GM19397 (cell line): ENCODE data around the gene ANGPTL8.
A peak's percentile ranks its signal among the peaks of the same experiment; 100 is the strongest.

ENCODE experiments used
- ATAC-seq: cut with Tn5 transposase; IDR thresholded peaks from one replicate; pipeline ENCODE4 v1.9.1; 2021; ENCODE audit warnings: mild to moderate bottlenecking, moderate library complexity; ENCODE audit not compliant: unreplicated experiment

The ANGPTL8 gene

GRCh38 chr19:11234486-11235075 lies 4.8 kb upstream of the ANGPTL8 start:
- no peak for ATAC-seq

GRCh38 chr19:11236324-11237301 lies 2.8 kb upstream of the ANGPTL8 start:
- ATAC-seq, result no peak

- ATAC-seq, result no peak
These were observed 2.1 kb upstream of the ANGPTL8 start for GRCh38 chr19:11237321-11237720.

- ATAC-seq, result no peak
These were observed 1.4 kb upstream of the ANGPTL8 start for GRCh38 chr19:11238041-11238440.

GRCh38 chr19:11238781-11239376 lies 540 bp upstream of the ANGPTL8 start:
- ATAC-seq, result no peak

- ATAC-seq, result no peak
These were observed 607 bp downstream of the ANGPTL8 start for GRCh38 chr19:11240008-11240444.

GRCh38 chr19:11242025-11242424 lies 2.6 kb downstream of the ANGPTL8 start:
- no peak for ATAC-seq

- peak; percentile 58 for ATAC-seq
These were observed 3.7 kb downstream of the ANGPTL8 start for GRCh38 chr19:11242864-11243797.

GRCh38 chr19:11243798-11244169 lies 4.4 kb downstream of the ANGPTL8 start:
- no peak for ATAC-seq

GRCh38 chr19:11244846-11245589 lies 5.6 kb downstream of the ANGPTL8 start:
- no peak for ATAC-seq

GRCh38 chr19:11246941-11247340 lies 7.5 kb downstream of the ANGPTL8 start:
- no peak for ATAC-seq

GRCh38 chr19:11247391-11247790 lies 8.0 kb downstream of the ANGPTL8 start:
- no peak for ATAC-seq

- ATAC-seq, result no peak
These were observed 8.5 kb downstream of the ANGPTL8 start for GRCh38 chr19:11247934-11248333.

GRCh38 chr19:11248852-11249251 lies 9.4 kb downstream of the ANGPTL8 start:
- ATAC-seq, result no peak

- no peak for ATAC-seq
These were observed 11.8 kb downstream of the ANGPTL8 start for GRCh38 chr19:11251217-11251616.

GRCh38 chr19:11251650-11252314 lies 12.4 kb downstream of the ANGPTL8 start:
- no peak for ATAC-seq

- no peak for ATAC-seq
These were observed 13.4 kb downstream of the ANGPTL8 start for GRCh38 chr19:11252665-11253355.

GRCh38 chr19:11254666-11255065 lies 15.2 kb downstream of the ANGPTL8 start:
- ATAC-seq, result no peak

GRCh38 chr19:11256189-11256588 lies 16.8 kb downstream of the ANGPTL8 start:
- no peak for ATAC-seq
